HG03280 (cell line): ENCODE measurements around the gene POLR1C.
A peak's percentile ranks its signal among the peaks of the same experiment; 100 is the strongest.
"Not testable (repeated sequence)": the region's sequence is repeated elsewhere in the genome, so short reads cannot be mapped to it uniquely, and the experiment has no call there.

ENCODE experiments used
- ATAC-seq: cut with Tn5 transposase; IDR thresholded peaks from one replicate; pipeline ENCODE4 v1.9.1; 2021; ENCODE audit warnings: mild to moderate bottlenecking, moderate library complexity; ENCODE audit not compliant: unreplicated experiment

Gene POLR1C

DNA sequence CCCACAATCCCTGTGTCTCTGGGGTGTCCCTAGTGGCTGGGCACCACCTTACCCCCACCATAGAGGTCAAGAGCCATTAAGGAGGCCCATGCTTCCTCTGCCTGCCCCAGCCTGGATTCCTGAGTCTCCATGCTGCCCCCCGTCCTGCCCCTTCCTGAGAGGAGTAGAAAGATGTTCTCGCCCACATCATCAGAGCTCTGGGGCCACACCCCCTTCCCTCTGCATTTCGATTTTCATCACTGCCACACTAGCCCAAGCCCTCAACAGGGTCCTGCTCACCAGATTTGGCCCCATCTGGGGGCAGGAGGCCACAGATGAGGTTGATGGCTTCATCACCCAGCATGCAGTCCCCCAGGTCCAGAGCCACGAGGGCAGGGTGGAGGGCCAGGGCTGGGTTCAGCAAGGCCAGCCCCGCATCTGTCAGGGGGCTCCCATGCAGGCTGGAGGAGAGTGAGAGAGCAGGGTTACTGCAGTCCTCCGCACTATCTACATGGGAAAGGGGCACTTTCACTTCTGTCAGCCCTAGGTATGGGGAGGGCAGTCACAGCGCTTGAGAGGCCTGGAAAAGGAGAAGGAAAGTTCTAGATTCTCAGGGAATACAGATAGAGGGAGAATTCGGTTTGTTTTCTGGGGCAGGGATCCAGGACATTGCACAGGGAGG is 8.3 kb upstream of the POLR1C start:
- no peak for ATAC-seq

DNA sequence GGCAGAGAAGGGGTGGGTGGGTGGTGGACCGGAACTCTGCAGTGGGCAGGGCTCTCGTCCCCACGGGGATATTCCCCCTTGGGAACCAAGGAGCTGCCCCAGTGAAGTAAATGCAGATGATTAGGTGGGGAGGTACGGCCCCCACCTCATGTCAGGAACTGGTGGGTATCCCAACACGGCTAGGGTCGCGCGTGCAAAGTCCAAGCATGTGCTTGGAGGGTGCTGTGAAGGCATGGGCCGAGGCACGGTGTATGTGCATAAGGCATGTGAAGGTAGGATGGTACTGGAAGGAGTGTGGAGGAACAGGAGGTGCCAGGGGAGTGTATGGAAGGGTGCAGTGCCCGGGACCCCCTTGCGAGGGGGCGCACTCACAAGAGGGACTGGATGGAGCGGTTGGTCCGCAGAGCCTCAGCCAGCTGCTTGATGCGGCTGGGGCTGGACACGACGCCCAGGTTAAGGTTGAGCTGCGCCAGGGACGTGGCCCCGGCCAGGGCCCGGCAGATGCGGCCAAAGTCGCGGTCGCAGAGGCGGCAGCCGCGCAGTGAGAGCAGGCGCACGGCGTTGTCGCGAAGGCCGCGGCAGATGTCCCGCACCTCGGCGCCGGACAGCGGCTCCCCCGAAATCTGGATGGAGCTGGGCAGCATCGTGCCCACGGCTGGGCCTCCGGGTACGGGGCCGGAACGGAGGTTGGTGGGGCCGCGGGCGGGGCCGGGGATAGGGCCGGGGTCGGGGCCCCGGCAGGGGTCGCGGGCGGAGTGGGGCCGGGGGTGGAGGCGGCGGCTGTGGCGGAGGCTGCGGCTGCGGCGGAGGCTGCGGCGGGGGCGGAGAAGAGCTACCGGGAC is 7.5 kb upstream of the POLR1C start:
- ATAC-seq = peak; percentile 7

DNA sequence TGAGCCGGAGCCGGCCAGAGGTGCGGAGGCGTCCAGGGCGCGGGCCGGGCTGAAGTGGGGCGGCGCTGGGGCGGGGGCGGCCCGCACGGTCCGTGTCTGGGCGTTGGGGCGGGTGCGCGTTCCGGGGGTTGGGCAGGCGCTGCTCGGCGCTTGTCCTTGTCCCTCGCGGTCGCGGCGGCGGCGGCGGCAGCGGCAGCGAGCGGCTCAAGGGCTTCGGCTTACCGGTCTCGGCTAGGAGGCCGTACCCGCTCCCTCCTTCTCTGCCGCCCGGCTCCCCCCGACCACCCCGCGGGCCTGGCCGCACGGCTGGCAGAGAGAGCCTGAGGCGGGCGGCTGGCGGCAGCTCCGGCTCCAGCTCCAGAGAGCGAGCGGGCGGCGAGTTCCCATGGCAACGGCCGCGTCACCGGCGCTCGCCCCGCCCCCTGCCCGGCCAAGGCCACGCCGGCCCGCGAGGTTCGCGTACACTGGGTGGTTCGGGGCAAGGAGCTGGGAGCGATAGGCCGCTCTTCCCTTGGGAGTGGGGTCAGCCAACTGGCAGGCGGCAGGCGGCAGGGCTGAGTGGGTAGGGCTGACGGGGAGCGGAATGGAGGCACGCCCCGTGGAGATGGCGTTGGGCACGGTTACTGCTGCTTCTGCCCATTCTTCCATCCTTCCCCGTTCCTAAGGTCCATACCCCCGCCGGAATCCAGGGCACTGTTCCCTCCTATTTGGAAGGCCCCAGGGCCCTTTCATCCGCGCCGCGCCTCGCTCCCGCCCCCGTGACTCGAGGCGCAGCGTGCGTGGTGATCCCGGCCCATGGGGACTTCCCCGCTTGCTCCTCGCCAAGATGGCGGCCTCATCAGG is 6.7 kb upstream of the POLR1C start, which contains the start of gene LRRC73:
Gene LRRC73 (minus strand): TSS at position 363 of the 843 bp plus-strand sequence. CDS start 561 bp downstream, outside the sequence.
- peak; percentile 67 for ATAC-seq

DNA sequence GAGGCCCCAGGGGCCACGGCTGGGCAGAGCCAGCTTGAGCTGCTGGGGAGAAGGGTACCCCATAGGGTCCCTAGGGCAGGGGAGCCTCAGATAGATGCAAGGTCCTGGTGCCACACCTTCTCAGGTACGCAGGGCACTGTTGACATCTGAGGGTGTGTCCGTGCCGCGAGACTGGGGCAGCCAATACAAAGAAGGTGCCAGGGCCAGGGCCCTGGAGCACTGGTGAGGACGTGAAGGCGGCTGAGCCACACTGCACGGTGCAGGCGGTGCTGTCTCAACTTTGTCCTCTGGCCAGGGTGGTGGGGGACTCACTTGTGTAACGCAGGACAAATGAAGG is 6.1 kb upstream of the POLR1C start:
- no peak for ATAC-seq

DNA sequence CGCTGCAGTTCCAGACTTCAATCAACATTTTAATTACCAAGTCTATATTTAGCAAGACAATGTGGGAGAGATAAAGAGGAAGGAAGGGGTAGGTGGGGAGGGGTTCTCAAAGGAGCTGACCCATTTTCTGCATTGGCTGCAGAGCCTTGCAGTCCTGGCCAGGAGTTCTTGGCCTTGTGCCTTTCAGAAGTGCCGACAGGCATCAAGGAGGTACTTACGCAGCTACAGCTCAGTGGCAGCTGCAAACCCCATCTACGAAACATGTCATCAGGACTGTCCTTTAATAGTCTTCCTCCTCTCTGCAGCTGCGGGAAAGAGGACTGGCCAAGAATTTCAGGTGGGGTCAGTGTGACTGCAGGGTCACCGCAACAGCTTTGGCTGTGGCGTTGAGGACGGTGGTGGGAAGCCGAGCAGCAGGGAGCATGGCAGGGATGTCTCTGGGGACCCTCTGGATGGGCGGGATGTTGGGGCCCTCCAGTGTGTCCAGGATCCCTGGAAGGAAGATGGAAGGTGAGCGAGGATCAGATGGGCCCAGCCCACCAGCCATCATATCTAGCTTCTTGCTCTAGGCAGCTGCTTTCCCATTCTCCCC is 5.0 kb upstream of the POLR1C start:
- no peak for ATAC-seq

DNA sequence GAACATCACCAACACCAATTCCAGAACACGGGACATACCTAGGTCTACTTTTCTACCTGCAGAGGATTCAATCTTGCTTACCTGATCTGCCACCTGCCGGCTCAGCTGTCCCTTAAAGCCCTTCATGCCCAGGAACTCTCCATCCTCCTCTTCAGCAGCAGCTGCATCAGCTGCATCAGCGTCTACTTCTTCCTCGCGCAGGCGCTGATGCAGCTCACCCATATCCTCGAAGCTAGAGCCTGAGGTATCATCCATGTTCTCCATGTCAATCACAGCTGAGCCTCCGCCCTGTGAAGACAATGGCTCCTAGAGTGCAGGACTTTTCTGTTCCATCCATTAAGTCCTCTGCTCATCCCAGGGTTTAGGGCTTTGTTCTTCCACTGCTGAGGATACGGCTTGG is 1.1 kb upstream of the POLR1C start:
- no peak for ATAC-seq

DNA sequence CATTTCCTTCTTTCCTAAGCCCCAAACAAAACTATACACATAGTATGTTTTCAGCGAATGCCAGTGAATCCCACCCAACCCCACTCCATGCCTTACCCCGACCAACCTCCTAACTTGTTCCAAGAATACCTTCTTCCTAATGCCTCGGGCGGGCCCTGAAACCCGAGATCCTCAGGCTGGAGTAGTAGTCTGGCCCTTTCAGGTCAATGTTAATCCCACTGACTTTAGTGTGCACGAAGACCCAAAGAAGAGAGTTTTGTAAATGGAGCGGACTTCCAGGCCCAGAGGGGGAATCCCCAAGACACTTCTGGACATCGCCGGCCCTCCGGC is 557 bp upstream of the POLR1C start:
- no peak for ATAC-seq

DNA sequence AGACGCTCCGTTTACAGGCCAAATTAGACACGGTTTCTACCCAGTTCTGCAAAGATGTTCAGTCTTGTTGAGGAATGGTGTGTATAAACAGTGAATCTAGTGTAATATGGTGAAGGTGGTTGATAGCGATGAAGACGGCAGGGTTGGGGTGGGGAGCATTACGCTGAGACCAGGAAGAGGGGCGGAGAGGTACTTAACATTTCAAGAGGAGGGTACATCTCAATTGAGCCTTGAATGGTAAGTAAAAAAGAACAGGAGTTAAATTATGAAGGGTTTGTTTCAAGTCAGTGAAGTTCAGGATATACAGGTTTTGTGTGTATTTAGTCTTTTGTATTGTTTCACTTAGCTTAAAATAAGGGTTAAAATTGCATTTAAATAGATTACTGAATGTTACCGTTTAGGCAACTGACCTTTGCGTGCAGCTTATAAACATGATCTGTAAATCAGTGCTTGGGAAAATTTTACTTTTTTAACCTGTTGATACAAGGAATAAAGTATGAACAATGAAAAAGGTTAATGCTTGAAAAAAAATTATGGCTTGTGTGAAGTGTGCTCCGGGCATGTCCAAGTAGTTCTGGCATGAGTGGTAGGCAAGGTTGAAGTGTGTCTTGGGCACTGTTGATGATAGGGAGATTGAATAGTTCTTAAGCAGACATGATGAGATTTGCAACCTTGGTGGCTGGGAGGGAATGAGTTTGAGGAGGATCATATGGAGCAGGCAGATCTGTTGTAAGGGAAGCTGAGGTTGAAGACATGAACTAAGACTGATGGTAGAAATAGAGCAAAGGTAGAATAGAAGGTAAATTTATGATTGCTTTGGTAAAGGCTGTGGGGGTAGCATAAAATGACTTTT is 842 bp downstream of the POLR1C start:
- ATAC-seq = no peak

DNA sequence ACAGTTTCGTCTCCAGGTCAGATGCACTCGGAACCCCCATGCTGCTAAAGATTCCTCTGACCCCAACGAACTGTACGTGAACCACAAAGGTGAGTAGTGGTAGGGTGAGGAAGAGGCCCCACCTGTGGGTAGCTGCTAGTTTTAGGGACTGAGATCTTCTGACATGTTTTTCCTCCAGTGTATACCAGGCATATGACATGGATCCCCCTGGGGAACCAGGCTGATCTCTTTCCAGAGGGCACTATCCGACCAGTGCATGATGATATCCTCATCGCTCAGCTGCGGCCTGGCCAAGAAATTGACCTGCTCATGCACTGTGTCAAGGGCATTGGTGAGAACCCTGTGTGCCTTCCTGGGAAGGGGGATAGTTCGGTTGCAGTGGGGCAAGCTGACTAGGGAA is 3.2 kb downstream of the POLR1C start:
- no peak for ATAC-seq

DNA sequence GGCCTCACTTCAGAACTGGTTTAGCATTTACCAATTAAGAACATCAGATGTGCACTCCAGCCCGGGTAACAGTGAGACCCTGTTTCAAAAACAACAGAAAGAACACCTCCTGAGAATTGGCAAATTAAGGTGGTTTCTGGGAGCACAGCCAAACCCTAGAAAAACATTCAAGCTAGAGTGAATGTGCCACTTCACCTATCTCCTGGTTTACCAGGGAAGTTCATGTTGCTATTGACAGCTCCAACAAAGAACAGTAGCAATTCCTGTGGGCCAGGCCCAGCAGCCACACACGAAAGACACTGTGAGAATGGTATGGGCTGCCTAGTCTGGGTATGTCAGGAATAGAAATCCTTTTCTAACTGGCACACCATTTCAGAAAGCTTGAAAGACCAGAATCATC is 4.9 kb downstream of the POLR1C start:
- ATAC-seq = no peak

DNA sequence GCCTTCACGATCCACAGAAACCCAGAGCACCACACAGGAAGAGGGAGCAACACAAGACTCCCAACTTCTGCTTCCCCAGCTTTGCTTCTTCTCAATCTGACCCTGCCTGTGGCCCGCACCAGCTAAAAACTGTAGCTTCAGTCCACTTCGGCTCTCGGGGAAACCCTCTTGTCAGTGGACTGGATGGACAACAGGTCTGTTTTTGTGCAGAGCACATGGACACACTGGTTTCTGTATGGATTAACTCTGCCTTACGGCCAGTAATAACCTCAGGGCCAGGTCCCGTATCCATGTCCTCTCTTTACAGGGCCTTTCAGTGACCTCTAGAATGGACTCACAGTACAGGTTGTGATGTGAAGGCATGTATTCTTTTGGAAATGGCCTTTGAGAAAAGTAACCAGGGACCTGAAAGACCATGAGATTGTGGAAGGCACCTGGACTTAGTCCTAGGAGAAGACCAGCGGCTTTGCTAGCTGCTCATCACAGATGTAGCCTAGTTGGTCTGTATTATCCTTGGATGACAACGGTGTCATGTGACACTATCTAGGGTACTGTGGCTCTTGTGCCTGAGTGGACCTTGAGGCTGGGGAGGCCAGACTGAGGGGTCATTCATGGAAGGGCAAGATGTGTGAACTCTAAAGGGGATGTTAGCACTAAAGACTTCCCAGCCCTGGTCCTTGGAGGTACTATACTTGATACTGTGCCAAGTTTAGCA is 5.8 kb downstream of the POLR1C start:
- no peak for ATAC-seq

DNA sequence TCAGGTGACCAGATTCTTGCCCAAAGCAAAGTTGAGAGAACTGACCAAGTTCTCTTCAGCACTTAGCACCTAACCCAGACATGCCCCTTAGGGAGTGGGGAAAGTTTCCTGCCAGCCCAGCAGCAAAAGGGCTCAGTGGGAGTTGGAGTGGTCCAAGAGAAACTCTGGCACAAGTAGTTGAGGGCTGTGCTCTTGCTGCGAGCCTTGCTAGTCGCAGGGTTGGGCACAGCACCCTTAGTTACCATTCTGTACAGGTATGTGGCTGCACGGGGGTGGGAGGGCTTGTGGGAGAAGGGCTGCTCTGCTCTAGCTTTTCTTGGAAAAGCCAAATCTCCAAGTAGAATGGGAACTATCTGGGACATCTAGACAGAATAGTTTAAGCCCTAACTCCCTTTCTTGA is 6.4 kb downstream of the POLR1C start:
- ATAC-seq = no peak

DNA sequence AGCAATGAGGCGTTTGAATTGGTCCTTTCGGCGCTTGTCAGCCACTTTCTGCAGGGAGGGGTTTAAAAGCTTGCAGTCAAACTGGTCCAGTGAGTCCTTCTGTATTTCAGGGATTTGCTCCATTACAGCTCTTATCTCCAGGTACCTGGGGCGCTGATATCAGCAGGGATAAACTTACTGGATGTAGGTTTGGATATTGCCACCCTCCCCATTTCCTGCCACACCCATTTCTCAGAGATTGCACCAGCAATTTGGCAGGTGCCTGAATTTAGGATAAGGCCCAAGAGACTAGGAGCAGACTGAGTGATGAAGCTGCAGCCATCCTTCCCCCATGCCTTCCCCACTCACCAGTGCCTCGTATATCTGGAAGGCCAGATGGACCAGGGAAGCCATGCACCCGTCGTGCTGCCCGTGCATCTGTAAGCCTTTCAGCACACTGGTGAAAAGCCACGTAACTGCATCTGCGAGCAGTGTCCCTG is 7.6 kb downstream of the POLR1C start:
- ATAC-seq = no peak

DNA sequence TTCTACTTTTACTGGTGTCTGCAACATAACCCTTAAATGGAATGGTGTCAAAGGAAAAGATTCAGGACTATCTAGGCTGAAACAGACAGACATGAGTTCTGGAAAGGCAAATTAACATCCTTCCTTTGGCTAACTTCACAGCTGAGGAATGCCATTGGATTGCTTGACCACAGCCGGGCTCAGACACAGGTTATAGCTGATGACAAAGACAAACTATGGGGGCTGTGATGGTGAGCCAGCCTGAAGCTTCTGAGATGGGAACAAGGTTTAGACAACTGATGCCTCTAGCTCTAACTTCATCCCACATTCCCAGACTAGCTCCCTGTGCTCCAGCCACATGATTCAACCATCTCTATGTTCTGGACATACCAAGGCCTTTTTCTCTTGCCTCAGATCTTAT is 15.3 kb downstream of the POLR1C start:
- no peak for ATAC-seq

DNA sequence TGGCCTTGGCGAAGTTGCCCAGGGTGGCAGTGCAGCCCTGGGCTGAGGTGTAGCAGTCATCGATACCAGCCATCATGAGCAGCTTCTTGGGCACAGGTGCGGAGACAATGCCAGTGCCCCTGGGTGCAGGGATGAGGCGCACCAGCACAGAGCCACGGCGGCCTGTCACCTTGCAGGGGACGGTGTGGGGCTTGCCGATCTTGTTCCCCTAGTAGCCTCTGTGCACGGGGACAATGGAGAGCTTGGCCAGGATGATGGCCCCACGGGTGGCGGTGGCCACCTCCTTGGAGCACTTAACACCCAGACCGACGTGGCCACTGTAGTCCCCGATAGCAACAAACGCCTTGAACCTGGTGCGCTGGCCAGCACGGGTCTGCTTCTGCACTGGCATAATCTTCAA is 22.1 kb downstream of the POLR1C start:
- ATAC-seq = not testable (repeated sequence)

DNA sequence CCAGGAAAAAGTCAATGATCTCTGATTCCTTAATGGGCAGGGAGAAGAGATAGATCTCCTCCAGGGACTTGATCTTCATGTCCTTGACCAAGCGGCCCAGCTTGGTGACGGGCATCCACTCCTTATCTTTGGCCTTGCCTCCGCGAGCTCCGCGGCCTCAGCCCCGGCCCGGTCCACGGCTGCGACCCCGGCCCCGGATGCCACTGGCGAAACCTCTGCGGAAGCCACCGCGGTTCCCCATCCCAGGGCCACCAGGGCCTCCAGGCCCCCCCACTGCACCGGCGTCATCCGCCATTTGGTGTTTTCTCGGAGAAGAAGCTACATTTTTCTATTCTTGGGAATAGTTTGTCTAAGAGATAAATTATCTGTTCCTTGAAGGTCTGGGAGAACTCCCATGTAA is 22.5 kb downstream of the POLR1C start:
- ATAC-seq = not testable (repeated sequence)

DNA sequence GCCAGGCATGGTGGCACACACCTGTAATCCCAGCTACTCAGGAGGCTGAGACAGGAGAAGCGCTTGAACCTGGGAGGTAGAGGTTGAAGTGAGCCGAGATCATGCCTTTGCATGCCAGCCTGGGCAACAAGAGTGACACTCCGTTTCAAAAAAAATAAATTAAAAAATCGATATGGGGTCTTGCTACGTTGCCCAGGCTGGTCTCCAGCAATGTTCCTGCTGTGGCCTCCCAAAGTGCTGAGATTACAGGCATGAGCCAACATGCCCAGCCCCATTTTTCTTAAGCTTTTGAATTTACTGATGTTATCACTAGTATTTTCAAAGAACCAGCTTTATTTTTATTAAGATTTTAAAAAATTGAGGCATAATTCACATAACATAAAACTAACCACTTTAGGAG is 23.6 kb downstream of the POLR1C start:
- no peak for ATAC-seq

DNA sequence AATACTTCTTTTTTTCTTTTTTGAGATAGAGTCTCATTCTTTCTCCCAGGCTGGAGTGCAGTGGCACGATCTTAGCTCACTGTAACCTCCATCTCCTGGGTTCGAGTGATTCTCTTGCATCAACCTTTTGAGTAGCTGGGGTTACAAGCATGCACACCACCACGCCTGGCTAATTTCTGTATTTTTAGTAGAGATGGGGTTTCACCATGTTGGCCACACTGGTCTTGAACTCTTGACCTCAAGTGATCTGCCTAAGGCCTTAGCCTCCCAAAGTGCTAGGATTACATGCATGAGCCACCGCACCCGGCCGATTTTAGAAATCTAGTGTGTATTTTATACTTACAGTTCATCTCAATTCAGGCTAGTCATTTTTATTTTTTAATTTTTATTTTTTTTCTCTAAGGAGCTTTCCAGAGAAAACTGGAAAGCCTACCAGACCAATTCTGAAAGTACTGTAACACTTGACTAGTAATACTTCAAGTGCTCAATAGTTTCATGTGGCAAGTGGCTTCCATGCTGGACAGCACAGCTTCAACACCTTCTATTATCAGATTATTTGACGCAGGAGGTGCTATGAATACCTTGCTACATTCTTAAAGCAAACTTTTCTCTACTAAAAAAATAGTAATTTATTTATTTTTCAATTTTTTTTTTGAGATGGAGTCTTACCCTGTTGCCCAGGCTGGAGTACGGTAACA is 25.0 kb downstream of the POLR1C start:
- no peak for ATAC-seq

DNA sequence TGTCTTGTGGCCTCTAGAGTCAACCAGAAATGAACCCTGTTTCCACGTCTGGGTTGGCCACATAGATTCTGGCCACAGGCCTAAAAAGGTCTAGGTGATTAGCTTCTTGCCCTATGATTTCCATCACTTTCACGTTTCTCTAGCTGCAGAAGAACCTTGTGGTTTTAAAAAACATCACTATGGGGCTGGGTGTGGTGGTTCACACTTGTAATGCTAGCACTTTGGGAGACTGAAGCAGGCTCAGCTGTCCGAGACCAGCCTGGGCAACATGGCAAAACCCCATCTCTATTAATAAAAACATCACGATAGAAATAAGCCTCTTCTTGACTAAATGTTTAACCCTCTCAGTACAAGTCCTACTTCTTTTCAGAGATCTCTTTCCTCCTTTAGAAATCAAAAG is 27.6 kb downstream of the POLR1C start:
- ATAC-seq = no peak
